ENCODE results near the gene PRSS23.

Gene PRSS23

DNA sequence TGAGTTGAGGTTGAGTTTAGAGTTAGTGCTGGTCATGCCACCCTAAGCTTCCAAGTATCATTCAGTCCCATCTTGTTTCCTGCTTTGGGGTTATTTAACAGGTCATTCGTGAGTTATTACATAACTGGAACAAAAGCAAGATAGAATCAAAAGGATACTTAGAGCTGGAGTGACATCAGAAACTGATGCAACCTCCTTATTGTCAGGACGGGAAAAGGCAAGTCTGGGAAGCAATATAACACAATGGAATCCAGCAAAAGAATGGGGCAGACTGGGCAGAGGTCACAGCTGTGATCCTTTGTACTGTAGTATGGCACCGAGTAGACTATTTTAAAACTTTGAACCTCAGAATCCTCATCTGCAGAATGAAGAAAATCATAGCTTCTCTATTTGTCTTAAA lies 4.4 kb upstream of the PRSS23 start:
- no peak for DNase-seq (ENCODE audit: low spot score)
- in situ Hi-C loops (cut with MboI; ENCODE audit: low pct_unique_long_range_greater_than_20kb, low sequenced_read_pairs, unreplicated experiment): no loop called here
- TF ChIP-seq, protein P1, sequence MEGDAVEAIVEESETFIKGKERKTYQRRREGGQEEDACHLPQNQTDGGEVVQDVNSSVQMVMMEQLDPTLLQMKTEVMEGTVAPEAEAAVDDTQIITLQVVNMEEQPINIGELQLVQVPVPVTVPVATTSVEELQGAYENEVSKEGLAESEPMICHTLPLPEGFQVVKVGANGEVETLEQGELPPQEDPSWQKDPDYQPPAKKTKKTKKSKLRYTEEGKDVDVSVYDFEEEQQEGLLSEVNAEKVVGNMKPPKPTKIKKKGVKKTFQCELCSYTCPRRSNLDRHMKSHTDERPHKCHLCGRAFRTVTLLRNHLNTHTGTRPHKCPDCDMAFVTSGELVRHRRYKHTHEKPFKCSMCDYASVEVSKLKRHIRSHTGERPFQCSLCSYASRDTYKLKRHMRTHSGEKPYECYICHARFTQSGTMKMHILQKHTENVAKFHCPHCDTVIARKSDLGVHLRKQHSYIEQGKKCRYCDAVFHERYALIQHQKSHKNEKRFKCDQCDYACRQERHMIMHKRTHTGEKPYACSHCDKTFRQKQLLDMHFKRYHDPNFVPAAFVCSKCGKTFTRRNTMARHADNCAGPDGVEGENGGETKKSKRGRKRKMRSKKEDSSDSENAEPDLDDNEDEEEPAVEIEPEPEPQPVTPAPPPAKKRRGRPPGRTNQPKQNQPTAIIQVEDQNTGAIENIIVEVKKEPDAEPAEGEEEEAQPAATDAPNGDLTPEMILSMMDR (IDR thresholded peaks at IDR 0.05; ENCODE audit: extremely low read depth, insufficient read depth, missing control alignments): no peak

DNA sequence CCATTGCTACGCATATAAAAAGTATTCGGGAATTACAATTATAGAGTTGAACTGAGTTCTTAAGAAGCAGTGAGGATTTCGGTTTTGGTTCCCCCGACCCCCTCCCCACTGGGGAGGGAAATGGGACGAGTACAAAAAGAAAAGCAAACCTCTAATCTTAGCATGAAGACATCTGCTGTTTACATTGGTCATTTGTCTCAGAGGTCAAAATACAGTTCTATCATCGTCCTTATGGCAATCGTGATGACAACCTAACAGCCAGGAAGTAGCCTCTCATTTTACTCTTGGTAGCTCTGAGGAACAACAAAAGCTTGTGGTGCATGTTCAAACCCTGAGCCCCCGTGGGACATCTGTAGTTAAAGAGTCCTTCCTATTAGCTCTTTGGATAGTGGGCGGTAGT lies 3.2 kb upstream of the PRSS23 start:
- in situ Hi-C loops (cut with MboI; ENCODE audit: low pct_unique_long_range_greater_than_20kb, low sequenced_read_pairs, unreplicated experiment): no loop called here
- no peak for DNase-seq (ENCODE audit: low spot score)
- TF ChIP-seq, protein P1 (IDR thresholded peaks at IDR 0.05; ENCODE audit: extremely low read depth, insufficient read depth, missing control alignments): no peak

DNA sequence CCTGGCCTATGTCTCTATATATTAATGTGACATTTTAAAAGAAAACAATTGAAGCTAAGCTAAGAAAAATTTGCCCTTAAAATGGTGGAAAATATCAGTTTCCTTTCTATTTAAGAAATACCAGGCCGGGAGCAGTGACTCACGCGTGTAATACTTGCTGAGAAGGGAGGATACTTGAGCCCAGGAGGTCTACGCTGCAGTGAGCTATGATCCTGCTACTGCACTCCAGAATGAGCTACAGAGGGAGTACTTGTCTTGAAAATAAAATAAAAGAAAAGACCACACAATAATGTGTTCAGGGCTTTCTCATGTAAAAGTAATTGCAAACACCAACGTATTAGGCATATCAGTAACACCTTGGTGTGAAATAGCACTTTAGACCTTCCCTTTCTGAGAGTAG lies 1.4 kb upstream of the PRSS23 start:
- no peak for DNase-seq (ENCODE audit: low spot score)
- in situ Hi-C loops (cut with MboI; ENCODE audit: low pct_unique_long_range_greater_than_20kb, low sequenced_read_pairs, unreplicated experiment): no loop called here
- TF ChIP-seq, protein P1 (IDR thresholded peaks at IDR 0.05; ENCODE audit: extremely low read depth, insufficient read depth, missing control alignments): no peak

DNA sequence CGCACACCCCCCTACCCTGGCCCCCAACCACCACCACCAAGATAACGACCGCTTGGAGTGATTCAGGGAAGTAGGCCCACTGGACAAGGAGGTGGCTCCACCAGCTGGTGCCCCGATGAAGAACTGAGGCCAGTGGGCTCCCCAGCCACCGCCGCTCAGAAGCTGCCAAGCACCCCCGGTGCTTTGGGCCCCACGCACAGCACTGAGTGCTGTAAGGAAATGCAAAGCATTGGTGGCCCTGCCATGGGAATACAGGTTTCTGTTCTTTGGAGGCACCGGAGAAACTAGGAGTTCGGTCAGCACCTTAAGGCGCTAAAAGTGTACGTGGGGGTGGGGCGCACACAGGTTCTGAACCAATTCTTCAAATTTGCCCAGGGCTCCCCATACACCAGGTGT lies 664 bp upstream of the PRSS23 start:
- in situ Hi-C loops (cut with MboI; ENCODE audit: low pct_unique_long_range_greater_than_20kb, low sequenced_read_pairs, unreplicated experiment): loop anchor here (10.0 kb wide), 1 partner anchor 345 kb away; no protein-coding TSS in a partner anchor
- DNase-seq (ENCODE audit: low spot score): no peak
- TF ChIP-seq, protein P1 (IDR thresholded peaks at IDR 0.05; ENCODE audit: extremely low read depth, insufficient read depth, missing control alignments): no peak

DNA sequence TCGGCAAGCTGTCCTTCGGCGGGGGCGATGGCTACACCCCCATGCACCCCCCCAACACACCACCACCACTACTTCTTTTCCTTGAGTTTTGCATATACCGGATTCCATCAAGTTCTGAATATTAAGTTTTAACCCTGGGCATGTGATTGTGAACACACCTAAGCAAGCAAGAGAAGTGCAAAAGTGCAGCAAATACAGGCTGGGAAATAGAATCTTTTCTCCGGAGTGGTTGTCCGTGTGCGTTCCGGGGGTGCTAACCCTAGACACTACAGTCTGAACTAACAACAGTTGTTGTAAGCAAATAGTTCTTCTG lies 574 bp downstream of the PRSS23 start:
- in situ Hi-C loops (cut with MboI; ENCODE audit: low pct_unique_long_range_greater_than_20kb, low sequenced_read_pairs, unreplicated experiment): loop anchor here (10.0 kb wide), 1 partner anchor 346 kb away; no protein-coding TSS in a partner anchor
- TF ChIP-seq, protein P1 (IDR thresholded peaks at IDR 0.05; ENCODE audit: extremely low read depth, insufficient read depth, missing control alignments): no peak
- no peak for DNase-seq (ENCODE audit: low spot score)

DNA sequence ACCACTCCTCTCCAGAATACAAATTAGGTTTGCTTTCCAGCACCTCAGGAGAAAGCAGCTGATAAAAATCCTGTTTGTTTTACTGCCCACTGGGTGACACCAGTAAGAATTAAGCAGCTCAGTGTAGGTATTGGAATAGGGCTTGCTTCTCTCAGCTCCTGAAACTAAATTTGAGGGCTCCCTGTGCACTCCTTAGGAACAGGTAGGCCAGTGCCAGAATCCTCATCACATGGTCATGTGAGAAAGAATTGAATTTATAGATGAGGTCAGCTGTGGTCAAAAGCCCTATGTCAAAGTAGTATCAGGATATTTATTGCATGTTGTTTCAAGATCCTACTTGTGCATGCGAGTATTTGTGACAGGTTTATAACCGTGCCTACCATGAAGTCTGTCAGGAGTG lies 1.0 kb downstream of the PRSS23 start:
- in situ Hi-C loops (cut with MboI; ENCODE audit: low pct_unique_long_range_greater_than_20kb, low sequenced_read_pairs, unreplicated experiment): loop anchor here (10.0 kb wide), 1 partner anchor 347 kb away; no protein-coding TSS in a partner anchor
- no peak for DNase-seq (ENCODE audit: low spot score)
- TF ChIP-seq, protein P1 (IDR thresholded peaks at IDR 0.05; ENCODE audit: extremely low read depth, insufficient read depth, missing control alignments): no peak

DNA sequence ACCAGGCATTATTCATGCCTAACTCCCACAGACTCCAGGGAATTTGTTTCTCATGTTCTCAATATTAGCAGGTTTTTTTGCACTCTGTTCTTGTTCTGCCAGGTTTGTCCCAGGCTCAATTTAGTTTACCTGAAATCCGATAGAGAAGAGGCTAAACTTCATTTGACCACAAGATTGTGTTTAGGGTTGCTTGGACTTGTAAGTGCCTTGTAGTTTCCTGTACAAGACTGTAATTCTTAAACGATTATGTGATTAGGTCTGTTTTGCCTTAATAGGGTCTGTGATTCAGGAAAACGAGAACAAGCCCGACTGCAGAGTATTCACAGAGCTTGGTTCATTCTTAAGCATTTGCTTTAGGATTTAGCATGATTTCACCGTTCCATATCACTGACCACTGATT lies 1.8 kb downstream of the PRSS23 start:
- in situ Hi-C loops (cut with MboI; ENCODE audit: low pct_unique_long_range_greater_than_20kb, low sequenced_read_pairs, unreplicated experiment): loop anchor here (10.0 kb wide), 1 partner anchor 347 kb away; no protein-coding TSS in a partner anchor
- TF ChIP-seq, protein P1 (IDR thresholded peaks at IDR 0.05; ENCODE audit: extremely low read depth, insufficient read depth, missing control alignments): no peak
- no peak for DNase-seq (ENCODE audit: low spot score)

All from GM13977 (cell line).